IPS-18c (cell line): ENCODE results near the gene KRTAP21-3.

Experiments used
- H3K4me3 ChIP-seq: 2 replicates; pipeline ENCODE4 v1.7.0; 2013; ENCODE audit warnings: low read depth, mild to moderate bottlenecking, low read length, moderate library complexity; ENCODE audit not compliant: insufficient read depth
- H3K9me3 ChIP-seq: one replicate; pipeline ENCODE4 v1.6.1; 2013; ENCODE audit warnings: mild to moderate bottlenecking, low read length, moderate library complexity; ENCODE audit not compliant: control insufficient read depth, insufficient read depth

KRTAP21-3 gene

GRCh38 chr21:30676737-30677136 lies 41.8 kb downstream of the KRTAP21-3 start:
- no peak overlapping the region for H3K4me3 ChIP-seq
- H3K9me3 ChIP-seq: no peaks in the 10 kb centered on the region

- Histone ChIP-seq H3K9me3 (no peaks in the 10 kb centered on the region), H3K4me3 (no peak overlapping the region)
These were observed 44.3 kb downstream of the KRTAP21-3 start for GRCh38 chr21:30674312-30674711.

- no peak overlapping the region for H3K4me3 ChIP-seq
- no peaks in the 10 kb centered on the region for H3K9me3 ChIP-seq
These were observed 45.5 kb downstream of the KRTAP21-3 start for GRCh38 chr21:30672985-30673650.

GRCh38 chr21:30668776-30669175 lies 49.8 kb downstream of the KRTAP21-3 start:
- no peaks in the 10 kb centered on the region for H3K9me3 ChIP-seq
- no peak overlapping the region for H3K4me3 ChIP-seq
